Eye (tissue), 1 donor: ENCODE results near the gene SRXN1.
A peak's percentile ranks its signal among the peaks of the same experiment; 100 is the strongest.

Experiments
- DNase-seq: peaks from one replicate; pipeline ENCODE4 v3.0.0-alpha.2; 2015

Gene SRXN1

GRCh38 chr20:634148-634925 lies 18.7 kb downstream of the SRXN1 start:
- DNase-seq, result peak; percentile 82

GRCh38 chr20:631101-631500 lies 21.9 kb downstream of the SRXN1 start:
- DNase-seq, result no peak

GRCh38 chr20:626579-626978 lies 26.4 kb downstream of the SRXN1 start:
- DNase-seq, result no peak

GRCh38 chr20:625360-625932 lies 27.6 kb downstream of the SRXN1 start:
- no peak for DNase-seq

GRCh38 chr20:623704-624103 lies 29.3 kb downstream of the SRXN1 start:
- DNase-seq, result no peak

GRCh38 chr20:623021-623420 lies 30.0 kb downstream of the SRXN1 start:
- DNase-seq, result no peak

- DNase-seq, result no peak
These were observed 30.8 kb downstream of the SRXN1 start for GRCh38 chr20:622161-622560.

- DNase-seq, result peak; percentile 78
These were observed 31.8 kb downstream of the SRXN1 start for GRCh38 chr20:621125-621756.

GRCh38 chr20:620246-620645 lies 32.8 kb downstream of the SRXN1 start:
- no peak for DNase-seq

- no peak for DNase-seq
These were observed 34.0 kb downstream of the SRXN1 start for GRCh38 chr20:618980-619379.

- DNase-seq, result no peak
These were observed 34.9 kb downstream of the SRXN1 start for GRCh38 chr20:617934-618690.

GRCh38 chr20:615514-615913 lies 37.5 kb downstream of the SRXN1 start:
- no peak for DNase-seq

GRCh38 chr20:611843-612185 lies 41.2 kb downstream of the SRXN1 start:
- peak; percentile 70 for DNase-seq

GRCh38 chr20:611047-611842 lies 41.8 kb downstream of the SRXN1 start:
- DNase-seq, result peak; percentile 29

GRCh38 chr20:610130-611046 lies 42.6 kb downstream of the SRXN1 start, which contains the start of gene TCF15:
TCF15 (minus strand) TSS chr20:610309; CDS start chr20:610237, 72 bp downstream.
- peak; percentile 75 for DNase-seq

GRCh38 chr20:609371-609964 lies 43.5 kb downstream of the SRXN1 start:
- DNase-seq, result peak; percentile 43

GRCh38 chr20:608970-609369 lies 44.0 kb downstream of the SRXN1 start:
- DNase-seq, result no peak

- DNase-seq, result no peak
These were observed 45.5 kb downstream of the SRXN1 start for GRCh38 chr20:607476-607875.

- DNase-seq, result no peak
These were observed 47.8 kb downstream of the SRXN1 start for GRCh38 chr20:605237-605636.

- DNase-seq, result no peak
These were observed 49.8 kb downstream of the SRXN1 start for GRCh38 chr20:603116-603640.
